ENCODE measurements around the gene KLK6. TPM values are rescaled to one million over a fixed set of nuclear protein-coding genes. Genes with fewer than 3 reads are reported as not detected.
"Not testable (repeated sequence)": the region's sequence is repeated elsewhere in the genome, so short reads cannot be mapped to it uniquely, and the experiment has no call there.

The KLK6 gene
- polyA plus RNA-seq, 10 donors = 0.14 to 0.52 (median 0.24) TPM; not detected in 4

DNA sequence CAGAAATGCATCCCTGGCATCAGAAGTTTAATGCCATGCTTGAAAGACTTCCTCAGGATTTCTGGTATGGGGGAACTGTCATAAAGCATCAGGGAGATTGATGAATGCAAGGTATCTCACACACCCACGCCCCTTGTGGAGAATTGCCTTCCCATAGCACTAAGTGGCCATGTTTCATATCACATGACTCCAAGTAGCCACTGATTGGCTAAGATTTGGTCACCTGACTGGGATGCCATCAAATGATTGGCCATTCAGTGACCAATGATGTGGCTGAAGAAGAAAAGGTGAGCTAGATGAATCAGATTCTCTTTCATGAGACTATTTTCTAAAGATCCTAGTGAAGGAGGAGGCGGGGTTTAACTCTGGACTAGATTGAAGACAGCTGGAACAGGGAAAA is 24.7 kb upstream of the KLK6 start:
- DNase-seq = no peak

GRCh38 chr19:50992666-50993035 is 23.3 kb upstream of the KLK6 start:
- no peak for DNase-seq

- not testable (repeated sequence) for DNase-seq
These were observed 15.0 kb upstream of the KLK6 start for GRCh38 chr19:50984416-50984815.

DNA sequence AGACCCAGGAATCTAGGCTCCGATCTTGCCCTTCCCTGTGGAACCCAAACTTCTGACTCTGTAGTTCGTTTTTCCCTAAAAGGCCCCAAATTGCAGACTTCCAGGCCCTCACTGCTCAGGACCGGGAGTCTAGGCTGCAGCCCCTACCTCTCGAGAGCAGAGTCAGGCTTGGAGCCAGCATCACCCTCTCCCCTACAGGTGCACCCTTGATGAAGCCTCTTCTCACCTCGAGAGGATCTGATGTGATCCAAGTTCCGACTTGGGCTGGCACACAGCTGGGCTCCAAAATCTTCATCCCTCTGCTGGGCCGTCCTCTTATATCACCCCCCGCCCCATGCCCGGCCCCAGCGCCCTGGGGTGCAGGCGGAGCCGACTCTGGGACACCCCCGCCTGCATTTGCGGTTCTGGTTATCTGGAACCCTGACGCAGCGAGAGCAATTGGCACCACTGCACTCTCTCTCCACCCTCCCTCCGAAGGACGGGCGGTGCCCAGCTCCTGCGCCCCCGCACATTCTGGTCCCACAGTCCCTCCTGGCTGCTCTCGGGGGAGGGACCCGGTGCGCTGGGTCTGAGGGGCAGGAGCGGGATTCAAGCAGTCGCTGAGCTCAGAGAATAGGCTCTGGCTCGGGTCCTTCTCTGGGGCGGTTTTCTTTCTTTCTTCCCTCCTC is 14.4 kb upstream of the KLK6 start, which contains the start of gene KLK7:
KLK7 (minus strand) TSS at position 293 of the 668 bp plus-strand sequence. CDS start 1,518 bp downstream, outside the sequence.
- no peak for DNase-seq

- no peak for DNase-seq
These were observed 12.8 kb upstream of the KLK6 start for GRCh38 chr19:50982186-50982585.

- no peak for DNase-seq
These were observed 12.3 kb upstream of the KLK6 start for GRCh38 chr19:50981587-50982146.

DNA sequence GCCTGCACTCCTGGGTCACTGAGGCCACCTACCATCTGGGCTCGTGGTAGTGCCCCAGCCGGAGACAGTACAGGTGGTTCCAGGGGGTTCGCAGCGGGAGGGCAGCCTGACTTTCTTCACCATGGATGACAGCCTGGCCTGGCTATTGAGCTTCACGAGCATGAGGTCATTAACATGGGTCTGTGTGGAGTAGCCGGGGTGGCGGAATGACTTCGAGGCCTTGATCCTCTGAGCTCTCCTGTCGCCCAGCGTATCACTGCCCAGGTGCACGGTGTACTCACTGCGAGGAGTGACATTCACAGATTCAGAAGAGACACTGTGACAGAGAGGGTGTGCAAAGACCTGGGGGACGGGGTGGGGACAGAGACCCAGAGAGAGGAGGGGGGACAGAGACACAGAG is 10.8 kb upstream of the KLK6 start:
- DNase-seq = no peak

DNA sequence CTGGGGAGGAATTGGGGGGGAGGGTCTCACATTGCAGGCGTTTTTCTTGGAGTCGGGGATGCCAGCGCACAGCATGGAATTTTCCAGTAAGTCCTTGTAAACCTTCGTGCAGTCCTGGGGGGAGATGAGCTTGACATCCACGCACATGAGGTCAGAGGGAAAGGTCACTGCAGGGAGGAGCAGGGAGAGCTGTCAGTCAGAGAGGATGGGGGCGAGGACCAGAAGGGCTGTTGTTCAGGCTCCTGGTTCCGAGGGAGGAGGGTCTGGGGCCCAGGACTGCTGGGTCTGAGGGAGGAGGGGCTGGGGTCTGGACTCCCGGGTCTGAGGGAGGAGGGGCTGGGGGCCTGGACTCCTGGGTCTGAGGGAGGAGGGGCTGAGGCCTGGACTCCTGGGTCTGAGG is 10.4 kb upstream of the KLK6 start:
- DNase-seq = no peak

DNA sequence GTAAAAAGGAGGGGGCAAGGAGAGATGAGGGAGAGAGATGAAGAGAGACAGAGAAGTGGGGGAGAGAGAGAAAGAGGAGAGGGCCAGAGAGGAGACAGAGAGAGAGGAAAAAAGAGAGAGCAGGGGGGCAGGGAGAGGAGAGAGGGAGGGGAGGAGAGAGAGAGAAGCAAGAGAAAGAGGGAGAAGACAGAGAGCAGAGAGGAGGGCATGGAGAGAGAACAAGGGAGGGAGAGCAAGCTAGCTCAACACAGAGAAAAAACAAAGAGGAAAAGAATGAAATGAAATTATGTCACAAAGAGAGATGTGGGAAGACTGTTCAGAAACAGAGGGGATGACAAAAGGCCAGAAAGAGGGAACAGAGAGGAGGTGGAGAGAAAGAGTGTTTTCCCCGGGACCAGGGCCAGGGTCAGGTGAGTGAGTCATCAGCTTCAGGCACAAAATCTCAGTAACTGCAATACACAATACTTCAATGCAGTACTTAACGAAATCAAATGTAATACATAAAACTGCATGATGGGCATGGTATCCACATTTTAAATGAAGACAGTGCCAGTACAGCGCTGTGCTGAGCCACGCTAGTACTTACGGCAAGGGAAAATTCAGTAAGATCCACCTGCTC is 9.5 kb upstream of the KLK6 start:
- no peak for DNase-seq

GRCh38 chr19:50977626-50978025 is 8.2 kb upstream of the KLK6 start:
- DNase-seq = no peak

DNA sequence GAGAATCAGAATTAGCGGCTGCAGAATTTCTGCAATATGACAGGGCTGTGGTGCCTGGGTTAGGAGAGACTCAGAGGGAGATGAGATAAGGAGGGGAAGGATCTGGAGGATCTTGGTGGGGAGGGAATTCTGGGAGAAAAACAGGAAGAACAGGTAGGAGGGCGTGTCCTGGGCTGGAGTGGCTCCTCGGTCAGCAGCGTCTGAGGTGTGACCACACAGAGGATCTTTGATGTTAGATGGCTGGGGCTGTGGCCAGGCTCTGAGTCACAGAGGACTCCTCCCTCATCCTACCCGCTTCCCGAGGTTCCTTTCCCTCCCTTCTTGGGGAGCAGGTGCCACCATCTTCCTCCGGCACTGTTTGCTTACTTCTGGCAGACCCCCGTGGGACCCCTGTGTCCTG is 6.4 kb upstream of the KLK6 start:
- DNase-seq = no peak

DNA sequence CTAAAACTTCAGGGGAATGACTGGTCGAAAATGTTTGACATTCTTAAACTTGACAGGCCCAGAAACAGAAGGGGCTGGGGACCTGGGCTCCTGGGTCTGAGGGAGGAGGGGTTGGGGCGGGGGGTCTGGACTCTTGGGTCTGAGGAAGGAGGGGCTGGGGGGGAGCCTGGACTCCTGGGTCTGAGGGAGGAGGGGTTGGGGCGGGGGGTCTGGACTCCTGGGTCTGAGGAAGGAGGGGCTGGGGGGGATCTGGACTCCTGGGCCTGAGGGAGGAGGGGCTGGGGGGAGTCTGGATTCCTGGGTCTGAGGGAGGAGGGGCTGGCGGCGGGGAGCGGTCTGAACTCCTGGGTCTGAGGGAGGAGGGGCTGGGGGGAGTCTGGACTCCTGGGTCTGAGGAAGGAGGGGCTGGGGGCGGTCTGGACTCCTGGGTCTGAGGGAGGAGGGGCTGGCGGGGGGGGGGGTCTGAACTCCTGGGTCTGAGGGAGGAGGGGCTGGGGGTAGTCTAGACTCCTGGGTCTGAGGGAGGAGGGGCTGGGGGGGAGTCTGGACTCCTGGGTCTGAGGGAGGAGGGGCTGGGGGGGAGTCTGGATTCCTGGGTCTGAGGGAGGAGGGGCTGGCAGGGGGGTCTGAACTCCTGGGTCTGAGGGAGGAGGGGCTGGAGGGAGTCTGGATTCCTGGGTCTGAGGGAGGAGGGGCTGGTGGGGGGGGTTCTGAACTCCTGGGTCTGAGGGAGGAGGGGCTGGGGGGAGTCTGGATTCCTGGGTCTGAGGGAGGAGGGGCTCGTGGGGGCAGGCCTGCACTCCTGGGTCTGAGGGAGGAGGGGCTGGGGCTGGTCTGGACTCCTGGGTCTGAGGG is 5.5 kb upstream of the KLK6 start:
- DNase-seq = no peak

GRCh38 chr19:50972795-50973376 is 3.5 kb upstream of the KLK6 start:
- no peak for DNase-seq

GRCh38 chr19:50969810-50970209 is 419 bp upstream of the KLK6 start:
- DNase-seq = not testable (repeated sequence)

DNA sequence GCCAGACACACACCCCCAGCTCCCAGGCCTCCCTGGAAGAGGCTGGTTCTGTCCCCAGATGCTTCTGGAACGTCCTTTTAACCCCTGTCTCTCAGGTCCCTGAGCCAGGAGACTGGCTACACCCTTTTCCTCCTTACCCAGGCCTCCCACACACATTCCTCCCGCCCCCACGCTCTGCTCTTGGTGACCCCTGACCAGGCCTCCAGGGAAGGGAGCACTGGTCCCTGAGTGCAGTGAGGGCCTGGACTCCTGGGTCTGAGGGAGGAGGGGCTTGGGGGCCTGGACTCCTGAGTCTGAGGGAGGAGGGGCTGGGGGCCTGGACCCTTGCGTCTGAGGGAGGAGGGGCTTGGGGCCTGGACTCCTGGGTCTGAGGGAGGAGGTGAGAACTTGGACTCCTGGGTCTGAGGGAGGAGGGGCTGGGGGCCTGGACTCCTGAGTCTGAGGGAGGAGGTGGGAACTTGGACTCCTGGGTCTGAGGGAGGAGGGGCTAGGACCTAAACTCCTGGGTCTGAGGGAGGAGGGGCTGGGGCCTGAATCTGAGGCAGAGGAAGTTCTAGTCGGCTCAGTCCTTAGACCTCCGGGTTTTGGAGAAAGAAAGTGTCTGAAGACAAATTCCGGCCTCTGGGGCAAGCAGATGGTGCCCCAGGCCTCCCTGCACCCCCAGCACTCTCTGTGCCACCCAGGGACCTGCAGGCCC is 527 bp downstream of the KLK6 start:
- DNase-seq = no peak

GRCh38 chr19:50967929-50968715 is 1.3 kb downstream of the KLK6 start:
- DNase-seq = no peak

DNA sequence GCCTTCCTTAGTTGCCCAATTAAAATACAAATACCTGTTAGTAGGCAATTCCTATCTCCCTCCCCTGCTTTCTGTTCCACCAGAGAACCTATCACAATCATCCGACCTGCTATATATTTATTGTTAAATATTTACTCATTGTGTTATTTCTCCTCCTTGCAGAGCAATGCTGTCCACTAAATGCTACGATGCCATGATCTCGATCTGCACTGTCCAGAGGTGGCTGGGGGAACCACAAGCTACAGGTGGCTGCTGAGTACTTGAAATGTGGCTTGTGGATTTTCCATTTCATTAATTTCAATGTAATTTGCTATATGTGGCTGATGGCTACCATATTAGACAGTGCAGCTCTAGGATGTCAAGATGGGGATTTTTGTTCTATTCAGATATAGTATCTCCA is 5.1 kb downstream of the KLK6 start:
- no peak for DNase-seq

GRCh38 chr19:50963381-50963780 is 6.0 kb downstream of the KLK6 start:
- DNase-seq = no peak

GRCh38 chr19:50962245-50962644 is 7.1 kb downstream of the KLK6 start:
- no peak for DNase-seq

- DNase-seq = no peak
These were observed 9.5 kb downstream of the KLK6 start for GRCh38 chr19:50959731-50960500.
